HepG2 (cell line): ENCODE measurements around the gene ETFB. TPM values are rescaled to one million over a fixed set of nuclear protein-coding genes. Genes with fewer than 3 reads are reported as not detected.

ENCODE experiments used
- AGO2 ChIP-seq: fragments of 200-400 bp; formaldehyde crosslinking; optimal IDR thresholded peaks from 2 replicates; pipeline ENCODE3; 2017; ENCODE audit warnings: mild to moderate bottlenecking, low read depth, low read length, moderate library complexity
- DNMT1 ChIP-seq: sonication (generic); formaldehyde crosslinking; IDR thresholded peaks from 2 replicates; pipeline ENCODE4 v1.5.1; 2020; ENCODE audit warnings: mild to moderate bottlenecking, missing genetic modification reagents
- FOSL2 ChIP-seq: sonication (generic); formaldehyde crosslinking; IDR thresholded peaks from 2 replicates; pipeline ENCODE4 v1.4.0; 2020; ENCODE audit warnings: missing genetic modification reagents
- HNRNPL ChIP-seq: fragments of 200-400 bp; formaldehyde crosslinking; IDR thresholded peaks from 2 replicates; pipeline ENCODE4 v1.6.1; 2017; ENCODE audit warnings: mild to moderate bottlenecking, low read depth, low read length
- HNRNPLL ChIP-seq: fragments of 200-400 bp; formaldehyde crosslinking; IDR thresholded peaks from 2 replicates; pipeline ENCODE4 v1.6.1; 2017; ENCODE audit warnings: mild to moderate bottlenecking, low read depth, low read length; ENCODE audit not compliant: poor library complexity, severe bottlenecking
- HOXA9 ChIP-seq: sonication (generic); formaldehyde crosslinking; IDR thresholded peaks from 2 replicates; pipeline ENCODE4 v1.8.1; 2022; ENCODE audit warnings: missing genetic modification reagents, mild to moderate bottlenecking, moderate library complexity, borderline replicate concordance
- MED1 ChIP-seq: sonication (generic); formaldehyde crosslinking; IDR thresholded peaks from 2 replicates; pipeline ENCODE4 v1.4.0; 2020; ENCODE audit warnings: missing genetic modification reagents
- MTA1 ChIP-seq: sonication (generic); formaldehyde crosslinking; IDR thresholded peaks from 2 replicates; pipeline ENCODE4 v1.4.0; 2020; ENCODE audit warnings: missing genetic modification reagents, mild to moderate bottlenecking, borderline replicate concordance
- NCOA2 ChIP-seq: sonication (generic); formaldehyde crosslinking; IDR thresholded peaks from 2 replicates; pipeline ENCODE4 v1.8.0; 2022; ENCODE audit warnings: inconsistent platforms
- NFKB2 ChIP-seq: sonication (generic); formaldehyde crosslinking; IDR thresholded peaks from 2 replicates; pipeline ENCODE4 v1.4.0; 2020; ENCODE audit warnings: missing genetic modification reagents, borderline replicate concordance
- POLR2A ChIP-seq, 2 experiments: IDR thresholded peaks; 2 replicates each; pipeline ENCODE4 v1.6.1; 2011; ENCODE audit warnings: low read depth in 2 of 2, low read length in 2 of 2, mild to moderate bottlenecking in 1 of 2, moderate library complexity in 1 of 2; ENCODE audit not compliant: insufficient read depth in 1 of 2
- PRMT3 ChIP-seq: sonication (generic); formaldehyde crosslinking; IDR thresholded peaks from 2 replicates; pipeline ENCODE4 v1.8.1; 2022; ENCODE audit warnings: low read depth, mild to moderate bottlenecking, moderate library complexity, missing genetic modification reagents, borderline replicate concordance
- REL ChIP-seq: sonication (generic); formaldehyde crosslinking; conservative IDR thresholded peaks from 2 replicates; pipeline ENCODE4 v1.8.0; 2022; ENCODE audit warnings: mild to moderate bottlenecking, missing genetic modification reagents, moderate library complexity
- TFAP4 ChIP-seq: sonication (generic); IDR thresholded peaks from 2 replicates; pipeline ENCODE4 v1.6.1; 2016; ENCODE audit warnings: low read depth, borderline replicate concordance
- ZC3H13 ChIP-seq: sonication (generic); formaldehyde crosslinking; IDR thresholded peaks from 2 replicates; pipeline ENCODE4 v1.8.1; 2023; ENCODE audit warnings: mild to moderate bottlenecking, missing genetic modification reagents, moderate library complexity
- ZNF18 ChIP-seq: sonication (generic); formaldehyde crosslinking; IDR thresholded peaks from 2 replicates; pipeline ENCODE4 v1.8.0; 2022; ENCODE audit warnings: mild to moderate bottlenecking, missing genetic modification reagents; ENCODE audit not compliant: insufficient replicate concordance
- ZNF605 ChIP-seq: sonication (generic); formaldehyde crosslinking; IDR thresholded peaks from 2 replicates; pipeline ENCODE4 v1.8.0; 2022; ENCODE audit warnings: mild to moderate bottlenecking, missing genetic modification reagents
- ZNF687 ChIP-seq: sonication (generic); formaldehyde crosslinking; IDR thresholded peaks from 2 replicates; pipeline ENCODE4 v1.5.1; 2020; ENCODE audit warnings: mild to moderate bottlenecking, missing genetic modification reagents, moderate library complexity
- ZNF780A ChIP-seq: sonication (generic); formaldehyde crosslinking; IDR thresholded peaks from 2 replicates; pipeline ENCODE4 v1.8.0; 2022; ENCODE audit warnings: mild to moderate bottlenecking, missing genetic modification reagents, moderate library complexity
- ZNF891 ChIP-seq: sonication (generic); formaldehyde crosslinking; IDR thresholded peaks from 2 replicates; pipeline ENCODE4 v1.5.0; 2020; ENCODE audit warnings: mild to moderate bottlenecking, missing genetic modification reagents
- polyA plus RNA-seq, 8 experiments: library from polyadenylated mRNA; depleted of rRNA in 3 of 8; stranded (reverse) in 7 of 8; unstranded in 1 of 8; fragments of >200 nt; fragmentation: Illumina TruSeq in 4 of 8; extraction: Trizol in 4 of 8; gene quantifications; 2 replicates each; pipeline versions ENCODE4 v1.2.1 to v1.2.3, GENCODE V29; 2011 to 2016; ENCODE audit warnings: low read depth in 4 of 8, missing spikeins in 1 of 8, mixed read lengths in 1 of 8; ENCODE audit not compliant: insufficient read depth in 1 of 8
- total RNA-seq, 5 experiments: library from RNA; depleted of rRNA; stranded (reverse); fragments of >200 nt; fragmentation: Illumina TruSeq; extraction: Trizol; gene quantifications; 2 replicates each; pipeline ENCODE4 v1.2.3, GENCODE V29; 2016; ENCODE audit warnings: low read depth in 1 of 5

The ETFB gene
- total and polyA plus RNA-seq, 2 of the 13 experiments (the other 11 are each of a cell fraction or from before 2014, with no cell fraction given), result 678 to 1,314 TPM

GRCh38 chr19:51368366-51369282 is 2.4 kb upstream of the ETFB start, which contains the start of gene CLDND2 (continued):
- TF ChIP-seq ZC3H13 (CRISPR knock-in tag), result peak; percentile 18; the same call in 1 of the 2 replicates
- TF ChIP-seq HOXA9, result 0 out of 2 replicates have a peak, but pooled peaks have one; percentile 21
- TF ChIP-seq HNRNPL, result 0 out of 2 replicates have a peak, but pooled peaks have one; percentile 44
- no peak for TF ChIP-seq PRMT3 (CRISPR knock-in tag)
- TF ChIP-seq ZNF18, result no peak
- 0 out of 2 replicates have a peak, but pooled peaks have one; percentile 14 for TF ChIP-seq MED1 (CRISPR knock-in tag)
- no peak for TF ChIP-seq ZNF891 (CRISPR knock-in tag)
- no peak for TF ChIP-seq ZNF780A
- TF ChIP-seq ZNF687 (CRISPR knock-in tag), result peak; percentile 59
- 0 out of 2 replicates have a peak, but pooled peaks have one; percentile 6 for TF ChIP-seq REL
- TF ChIP-seq MTA1 (CRISPR knock-in tag), result peak; percentile 6; the same call in 1 of the 2 replicates
- TF ChIP-seq POLR2A (IDR thresholded peaks at IDR 0.05; ENCODE audit: insufficient read depth in 1 of 2, low read depth in 2 of 2, low read length in 2 of 2), result peak in 1 of 2 experiments; percentile 32; a peak in 1 of 4 replicates
- TF ChIP-seq HNRNPLL, result peak; percentile 19
- TF ChIP-seq NFKB2 (CRISPR knock-in tag), result 0 out of 2 replicates have a peak, but pooled peaks have one; percentile 16
- peak; percentile 21 for TF ChIP-seq AGO2
- peak; percentile 2; the same call in 1 of the 2 replicates for TF ChIP-seq NCOA2 (CRISPR knock-in tag)
- TF ChIP-seq FOSL2 (CRISPR knock-in tag), result peak; percentile 12; the same call in 1 of the 2 replicates
- TF ChIP-seq TFAP4, result 0 out of 2 replicates have a peak, but pooled peaks have one; percentile 5
- TF ChIP-seq DNMT1 (CRISPR knock-in tag), result peak; percentile 1; the same call in 1 of the 2 replicates
- peak; percentile 10; the same call in 1 of the 2 replicates for TF ChIP-seq ZNF605 (CRISPR knock-in tag)
- TF ChIP-seq, all 625 proteins: peak for 23
